SU-DHL-6 (cell line): ENCODE data around the gene ETFDH.

Experiments
- H2AFZ ChIP-seq: fragments of 200-600 bp; sonication (generic); 2 replicates; pipeline ENCODE4 v1.6.1; 2014; ENCODE audit warnings: low read depth, mild to moderate bottlenecking, moderate library complexity, mixed read lengths, antibody characterized with exemption, low read length; ENCODE audit not compliant: severe bottlenecking
- H3F3A ChIP-seq: fragments of 200-600 bp; shearing (Covaris generic); 2 replicates; pipeline ENCODE4 v1.6.0; 2016; ENCODE audit warnings: antibody characterized with exemption, mild to moderate bottlenecking; ENCODE audit not compliant: insufficient read depth
- H3K27ac ChIP-seq: fragments of 200-600 bp; sonication (generic); 2 replicates; pipeline ENCODE4 v1.5.1; 2016; ENCODE audit warnings: low read depth, mild to moderate bottlenecking, low read length, moderate library complexity, mixed read lengths
- H3K27me3 ChIP-seq: fragments of 200-600 bp; sonication (generic), shearing (Covaris generic); 2 replicates; pipeline ENCODE4 v1.6.0; 2014; ENCODE audit warnings: mild to moderate bottlenecking, low read length
- H3K36me3 ChIP-seq: fragments of 200-600 bp; sonication (generic); 2 replicates; pipeline ENCODE4 v1.6.1; 2014; ENCODE audit warnings: mild to moderate bottlenecking, low read length, mixed read lengths
- H3K4me2 ChIP-seq: fragments of 300-600, 200-600 bp; shearing (Covaris generic), sonication (generic); 2 replicates; pipeline ENCODE4 v1.6.0; 2014; ENCODE audit warnings: low read length, low read depth, mild to moderate bottlenecking; ENCODE audit not compliant: poor library complexity, severe bottlenecking
- H3K4me3 ChIP-seq: fragments of 200-600 bp; sonication (generic); 2 replicates; pipeline ENCODE4 v1.5.1; 2014; ENCODE audit warnings: antibody characterized with exemption, low read length, mild to moderate bottlenecking, mixed read lengths; ENCODE audit not compliant: insufficient read depth, poor library complexity, severe bottlenecking
- H3K79me2 ChIP-seq: fragments of 200-600 bp; sonication (generic); 2 replicates; pipeline ENCODE4 v1.6.1; 2014; ENCODE audit warnings: mild to moderate bottlenecking, low read length, moderate library complexity; ENCODE audit not compliant: insufficient read depth
- H3K9ac ChIP-seq: fragments of 200-600 bp; sonication (generic); 2 replicates; pipeline ENCODE4 v1.7.0; 2014; ENCODE audit warnings: mild to moderate bottlenecking, low read length
- H3K9me2 ChIP-seq: fragments of 200-600 bp; sonication (generic); replicated peaks from 2 replicates; pipeline ENCODE4 v1.6.1; 2014; ENCODE audit warnings: low read length; ENCODE audit not compliant: insufficient read depth
- H3K9me3 ChIP-seq: fragments of 200-600 bp; sonication (generic); 2 replicates; pipeline ENCODE4 v1.6.1; 2014; ENCODE audit warnings: low read length, mixed read lengths; ENCODE audit not compliant: insufficient read depth
- H4K20me1 ChIP-seq: fragments of 200-600 bp; sonication (generic); 2 replicates; pipeline ENCODE4 v1.6.1; 2014; ENCODE audit warnings: low read depth, mild to moderate bottlenecking, antibody characterized with exemption, low read length, moderate library complexity, mixed read lengths
- EZH2phosphoT487 ChIP-seq: fragments of 200-600 bp; sonication (generic), shearing (Covaris generic); conservative IDR thresholded peaks from 2 replicates; pipeline ENCODE4 v1.6.1; 2018; ENCODE audit warnings: mild to moderate bottlenecking, antibody characterized with exemption, low read length, moderate library complexity, mixed read lengths
- TF ChIP-seq, protein P1 (sequence below): fragments of 200-600 bp; sonication (generic); IDR thresholded peaks from one replicate; pipeline ENCODE4 v1.5.1; 2017; ENCODE audit warnings: antibody characterized with exemption, mild to moderate bottlenecking, low read length, moderate library complexity; ENCODE audit not compliant: insufficient read depth, poor library complexity, severe bottlenecking

ETFDH gene

DNA sequence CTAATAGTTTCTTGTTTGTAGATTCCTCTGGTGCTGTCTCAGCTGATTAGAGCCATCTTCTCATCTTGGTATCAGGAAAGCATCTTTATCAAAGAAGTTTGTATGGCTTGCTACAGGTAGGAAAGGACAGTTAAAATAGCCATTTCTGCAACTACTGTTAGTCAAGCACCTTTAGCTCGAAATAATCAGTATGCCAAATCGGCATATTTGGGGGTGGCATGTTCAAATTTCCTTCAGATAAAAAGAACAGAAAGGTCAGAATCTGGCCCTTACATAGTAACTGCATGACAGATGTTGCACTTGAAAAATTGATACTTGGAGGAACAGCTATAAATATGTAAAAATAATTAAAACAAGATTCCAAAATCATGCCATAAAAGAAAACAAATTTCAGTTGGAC, 5.2 kb upstream of the ETFDH start:
- TF ChIP-seq, protein P1, sequence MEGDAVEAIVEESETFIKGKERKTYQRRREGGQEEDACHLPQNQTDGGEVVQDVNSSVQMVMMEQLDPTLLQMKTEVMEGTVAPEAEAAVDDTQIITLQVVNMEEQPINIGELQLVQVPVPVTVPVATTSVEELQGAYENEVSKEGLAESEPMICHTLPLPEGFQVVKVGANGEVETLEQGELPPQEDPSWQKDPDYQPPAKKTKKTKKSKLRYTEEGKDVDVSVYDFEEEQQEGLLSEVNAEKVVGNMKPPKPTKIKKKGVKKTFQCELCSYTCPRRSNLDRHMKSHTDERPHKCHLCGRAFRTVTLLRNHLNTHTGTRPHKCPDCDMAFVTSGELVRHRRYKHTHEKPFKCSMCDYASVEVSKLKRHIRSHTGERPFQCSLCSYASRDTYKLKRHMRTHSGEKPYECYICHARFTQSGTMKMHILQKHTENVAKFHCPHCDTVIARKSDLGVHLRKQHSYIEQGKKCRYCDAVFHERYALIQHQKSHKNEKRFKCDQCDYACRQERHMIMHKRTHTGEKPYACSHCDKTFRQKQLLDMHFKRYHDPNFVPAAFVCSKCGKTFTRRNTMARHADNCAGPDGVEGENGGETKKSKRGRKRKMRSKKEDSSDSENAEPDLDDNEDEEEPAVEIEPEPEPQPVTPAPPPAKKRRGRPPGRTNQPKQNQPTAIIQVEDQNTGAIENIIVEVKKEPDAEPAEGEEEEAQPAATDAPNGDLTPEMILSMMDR, result no peak
- no peak for TF ChIP-seq EZH2phosphoT487
- Histone ChIP-seq H4K20me1 (peaks cover 20% of the 10 kb centered on the region), H3K79me2 (peaks cover 35% of the 10 kb centered on the region), H3K9me2 (no peaks in the 10 kb centered on the region), H3K9me3 (no peaks in the 10 kb centered on the region), H3K4me2 (no peak overlapping the region), H3K4me3 (no peak overlapping the region), H2AFZ (no peak overlapping the region), H3F3A (peaks cover 19% of the 10 kb centered on the region; the same call in 1 of the 2 replicates), H3K36me3 (peaks cover 19% of the 10 kb centered on the region), H3K27me3 (no peaks in the 10 kb centered on the region), H3K27ac (no peak overlapping the region), H3K9ac (no peak overlapping the region)

DNA sequence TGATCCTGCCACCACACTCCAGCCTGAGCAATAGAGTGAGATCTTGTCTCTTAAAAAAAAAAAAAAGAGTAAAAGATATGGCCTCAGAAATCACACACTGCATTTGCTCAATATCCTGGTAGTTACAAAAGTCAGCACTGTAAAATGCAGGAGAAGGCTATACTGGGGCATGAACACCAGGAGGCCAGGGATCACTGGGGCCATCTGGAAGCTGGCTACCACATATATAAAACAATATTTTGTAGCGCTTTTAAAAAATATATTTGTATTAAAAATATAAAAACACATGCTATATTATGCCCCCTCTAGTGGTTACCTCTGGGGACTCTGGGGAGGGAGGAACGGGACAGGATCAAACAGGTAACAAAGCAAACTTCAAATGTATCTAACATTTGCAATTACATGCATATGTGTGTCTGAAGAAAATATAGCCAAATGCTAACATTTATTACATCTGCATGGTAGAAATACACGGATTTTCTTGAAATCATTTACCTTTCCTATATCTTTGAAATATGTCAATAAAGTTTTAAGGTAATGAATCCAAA, 4.4 kb upstream of the ETFDH start:
- no peak overlapping the region for H2AFZ ChIP-seq
- H3K27me3 ChIP-seq, result no peaks in the 10 kb centered on the region
- H3F3A ChIP-seq, result peaks cover 19% of the 10 kb centered on the region; the same call in 1 of the 2 replicates
- H3K27ac ChIP-seq, result no peak overlapping the region
- H3K9me2 ChIP-seq, result no peaks in the 10 kb centered on the region
- peaks cover 35% of the 10 kb centered on the region for H3K79me2 ChIP-seq
- no peak overlapping the region for H3K9ac ChIP-seq
- H3K36me3 ChIP-seq, result peaks cover 19% of the 10 kb centered on the region
- TF ChIP-seq, protein P1, result no peak
- TF ChIP-seq EZH2phosphoT487, result no peak
- no peak overlapping the region for H3K4me2 ChIP-seq
- peaks cover 20% of the 10 kb centered on the region for H4K20me1 ChIP-seq
- H3K4me3 ChIP-seq, result no peak overlapping the region
- H3K9me3 ChIP-seq, result no peaks in the 10 kb centered on the region

DNA sequence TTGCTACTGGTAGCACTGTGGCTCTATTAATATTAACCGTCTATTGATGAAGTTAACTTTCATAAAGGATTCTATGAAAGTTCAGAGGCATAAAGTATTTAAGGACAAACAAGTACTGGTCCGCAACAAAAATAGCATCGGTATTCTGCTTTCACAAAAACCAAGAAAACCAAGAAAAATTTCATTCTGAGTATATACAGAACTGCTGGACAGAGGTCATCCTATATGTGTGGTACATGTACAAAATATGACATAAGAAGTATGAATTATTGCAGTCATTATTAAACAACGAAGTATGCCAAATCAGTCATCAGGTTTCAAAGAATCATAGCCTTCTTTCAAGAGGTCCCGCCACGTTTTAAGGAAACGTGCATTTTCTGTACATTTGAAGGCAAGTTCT, 2.8 kb upstream of the ETFDH start:
- no peaks in the 10 kb centered on the region for H3K9me3 ChIP-seq
- H3K36me3 ChIP-seq, result peaks cover 19% of the 10 kb centered on the region
- peaks cover 19% of the 10 kb centered on the region; the same call in 1 of the 2 replicates for H3F3A ChIP-seq
- no peaks in the 10 kb centered on the region for H3K9me2 ChIP-seq
- H3K4me2 ChIP-seq, result no peak overlapping the region
- no peak overlapping the region for H3K9ac ChIP-seq
- H3K4me3 ChIP-seq, result no peak overlapping the region
- peaks cover 20% of the 10 kb centered on the region for H4K20me1 ChIP-seq
- H3K27ac ChIP-seq, result no peak overlapping the region
- peaks cover 38% of the 10 kb centered on the region for H3K79me2 ChIP-seq
- no peaks in the 10 kb centered on the region for H3K27me3 ChIP-seq
- TF ChIP-seq, protein P1, result no peak
- TF ChIP-seq EZH2phosphoT487, result no peak
- no peak overlapping the region for H2AFZ ChIP-seq
